GM23338 (cell line): ENCODE data around the gene ASIC3. TPM values are rescaled to one million over a fixed set of nuclear protein-coding genes. Genes with fewer than 3 reads are reported as not detected.

ENCODE experiments used
- ATAC-seq: fragments of 200-7000 bp; cut with Tn5 transposase; 3 replicates; pipeline ENCODE4 v1.9.1; 2020
- DNase-seq: peaks from one replicate; pipeline ENCODE4 v3.0.0-alpha.2; 2015; ENCODE audit warnings: low spot score
- H2AFZ ChIP-seq: fragments of 200-600 bp; sonication (generic); 2 replicates; pipeline ENCODE4 v1.8.0; 2016; ENCODE audit warnings: antibody characterized with exemption, mild to moderate bottlenecking, moderate library complexity
- H3F3A ChIP-seq: fragments of 200-600 bp; sonication (generic); replicated peaks from 2 replicates; pipeline ENCODE4 v1.8.0; 2017; ENCODE audit warnings: antibody characterized with exemption, mixed run types, low read depth
- H3K27ac ChIP-seq: fragments of 200-600 bp; sonication (generic); 2 replicates; pipeline ENCODE4 v1.6.1; 2016; ENCODE audit warnings: low read depth
- H3K27me3 ChIP-seq: fragments of 200-600 bp; sonication (generic); 2 replicates; pipeline ENCODE4 v1.8.0; 2016; ENCODE audit warnings: mild to moderate bottlenecking, mixed run types, moderate library complexity; ENCODE audit not compliant: insufficient read depth
- H3K36me3 ChIP-seq: fragments of 200-600 bp; sonication (generic); 2 replicates; pipeline ENCODE4 v1.8.0; 2016; ENCODE audit warnings: mild to moderate bottlenecking; ENCODE audit not compliant: insufficient read depth
- H3K4me1 ChIP-seq: fragments of 200-600 bp; sonication (generic); 2 replicates; pipeline ENCODE4 v1.8.0; 2016; ENCODE audit warnings: mild to moderate bottlenecking, moderate library complexity; ENCODE audit not compliant: insufficient read depth
- H3K4me2 ChIP-seq: fragments of 200-600 bp; sonication (generic); 2 replicates; pipeline ENCODE4 v1.7.1; 2017; ENCODE audit warnings: mixed run types
- H3K4me3 ChIP-seq: fragments of 200-600 bp; sonication (generic); 2 replicates; pipeline ENCODE4 v1.6.1; 2016; ENCODE audit warnings: mixed run types
- H3K79me2 ChIP-seq: fragments of 200-600 bp; sonication (generic); replicated peaks from 2 replicates; pipeline ENCODE4 v1.8.0; 2017; ENCODE audit warnings: mild to moderate bottlenecking; ENCODE audit not compliant: insufficient read depth
- H3K9me2 ChIP-seq: fragments of 200-600 bp; sonication (generic); 2 replicates; pipeline ENCODE4 v1.8.0; 2017; ENCODE audit not compliant: insufficient read depth
- H4K20me1 ChIP-seq: fragments of 200-600 bp; sonication (generic); replicated peaks from 2 replicates; pipeline ENCODE4 v1.8.0; 2017; ENCODE audit warnings: mild to moderate bottlenecking; ENCODE audit not compliant: insufficient read depth
- H3K27ac Mint-ChIP-seq: 2 replicates; pipeline ENCODE4 v1.8.0; 2020; ENCODE audit warnings: inconsistent platforms, mild to moderate bottlenecking, moderate library complexity, mixed read lengths
- H3K27me3 Mint-ChIP-seq: 3 replicates; pipeline ENCODE4 v1.8.0; 2022; ENCODE audit warnings: low read depth, mild to moderate bottlenecking, moderate library complexity, mixed read lengths, inconsistent platforms; ENCODE audit not compliant: insufficient read depth, poor library complexity
- H3K36me3 Mint-ChIP-seq: 3 replicates; pipeline ENCODE4 v1.8.0; 2021; ENCODE audit warnings: low read depth, mild to moderate bottlenecking, inconsistent platforms, moderate library complexity, mixed read lengths
- H3K4me1 Mint-ChIP-seq: 3 replicates; pipeline ENCODE4 v1.8.0; 2020; ENCODE audit warnings: mild to moderate bottlenecking, inconsistent platforms, mixed read lengths
- H3K4me3 Mint-ChIP-seq: 3 replicates; pipeline ENCODE4 v1.8.0; 2021; ENCODE audit warnings: moderate library complexity, mild to moderate bottlenecking, inconsistent platforms, mixed read lengths
- H3K9me3 Mint-ChIP-seq: 3 replicates; pipeline ENCODE4 v1.8.0; 2020; ENCODE audit warnings: moderate library complexity, mild to moderate bottlenecking, inconsistent platforms, mixed read lengths
- CTCF ChIP-seq, 2 experiments: fragments of 200-600 bp in 1 of 2; sonication (generic) in 1 of 2; conservative IDR thresholded peaks; 2 replicates each; pipeline versions ENCODE4 v1.5.1 to v1.6.1; 2016 to 2017; ENCODE audit warnings: antibody characterized with exemption in 2 of 2, low read depth in 2 of 2, mild to moderate bottlenecking in 2 of 2, moderate library complexity in 1 of 2
- ETS1 ChIP-seq: IDR thresholded peaks from 2 replicates; pipeline ENCODE4 v1.6.1; 2016; ENCODE audit warnings: antibody characterized with exemption
- EZH2 ChIP-seq: fragments of 200-600 bp; sonication (generic); IDR thresholded peaks from one replicate; pipeline ENCODE4 v1.8.0; 2017; ENCODE audit warnings: antibody characterized with exemption, mild to moderate bottlenecking, low read depth; ENCODE audit not compliant: unreplicated experiment
- EZH2phosphoT487 ChIP-seq: fragments of 200-600 bp; sonication (generic); IDR thresholded peaks from one replicate; pipeline ENCODE4 v1.8.1; 2018; ENCODE audit warnings: antibody characterized with exemption; ENCODE audit not compliant: unreplicated experiment
- JUNB ChIP-seq: IDR thresholded peaks from one replicate; pipeline ENCODE4 v1.6.1; 2016; ENCODE audit warnings: antibody characterized with exemption; ENCODE audit not compliant: unreplicated experiment
- NANOG ChIP-seq: IDR thresholded peaks from 2 replicates; pipeline ENCODE4 v1.6.1; 2016; ENCODE audit warnings: antibody characterized with exemption, borderline replicate concordance
- POLR2AphosphoS5 ChIP-seq: IDR thresholded peaks from 2 replicates; pipeline ENCODE4 v1.6.1; 2016; ENCODE audit warnings: antibody characterized with exemption, low read depth
- REST ChIP-seq: IDR thresholded peaks from one replicate; pipeline ENCODE4 v1.6.1; 2018; ENCODE audit warnings: antibody characterized with exemption; ENCODE audit not compliant: unreplicated experiment
- STAT1 ChIP-seq: IDR thresholded peaks from one replicate; pipeline ENCODE4 v1.6.1; 2016; ENCODE audit warnings: antibody characterized with exemption; ENCODE audit not compliant: unreplicated experiment
- ZNF114 ChIP-seq: fragments of 250-450 bp; sonication (Bioruptor Pico); IDR thresholded peaks from 2 replicates; pipeline ENCODE4 v1.5.0; 2020; ENCODE audit warnings: mild to moderate bottlenecking, moderate library complexity
- ZNF331 ChIP-seq: fragments of 250-450 bp; sonication (Bioruptor Pico); IDR thresholded peaks from 2 replicates; pipeline ENCODE4 v1.5.0; 2020; ENCODE audit warnings: low read depth, mild to moderate bottlenecking, moderate library complexity
- long read RNA-seq: library from polyadenylated mRNA; unstranded; transcript quantifications from one replicate; pipeline ENCODE4 v2.0.0, GENCODE V29; 2020; ENCODE audit not compliant: unreplicated experiment
- polyA plus RNA-seq: library from polyadenylated mRNA; unstranded; fragments of >200 nt; fragmentation: Nextera tagmentation; extraction: Ambion mirVana; gene quantifications from 2 replicates; pipeline ENCODE4 v1.2.1, GENCODE V29; 2016
- total RNA-seq: library from RNA; depleted of rRNA; stranded (reverse); fragments of >200 nt; shearing (Covaris generic); gene quantifications from 2 replicates; pipeline ENCODE4 v1.2.3, GENCODE V29; 2014; rRNA removed

Gene ASIC3
- total RNA-seq: 0.54 and 0.90 TPM in 2 replicates
- 0.87 and 1.4 TPM in 2 replicates for polyA plus RNA-seq
- long read RNA-seq: 0 reads

- no peaks in the 10 kb centered on the region for H3K36me3 ChIP-seq
- Mint-ChIP-seq H3K4me3 (no peak within 1 kb of the TSS), H3K4me1 (peaks cover 9% of the 10 kb centered on the region), H3K27me3 (peaks cover 26% of the 10 kb centered on the region), H3K27ac (no peak within 1 kb of the TSS), H3K9me3 (no peaks in the 10 kb centered on the region), H3K36me3 (no peaks in the 10 kb centered on the region)
- no peaks in the 10 kb centered on the region for H3K9me2 ChIP-seq
- H3K27me3 ChIP-seq: peaks cover 22% of the 10 kb centered on the region
- DNase-seq: no peak
- H3K4me1 ChIP-seq: no peaks in the 10 kb centered on the region
- no peak within 1 kb of the TSS for H3K4me2 ChIP-seq
- ATAC-seq: no peak
- no peaks in the 10 kb centered on the region for H4K20me1 ChIP-seq
- no peaks in the 10 kb centered on the region for H3F3A ChIP-seq
- no peaks in the 10 kb centered on the region for H3K79me2 ChIP-seq
- H3K4me3 ChIP-seq: no peak within 1 kb of the TSS
- H3K27ac ChIP-seq: no peak within 1 kb of the TSS
- no peak within 1 kb of the TSS for H2AFZ ChIP-seq
- TF ChIP-seq REST (no peak), CTCF (conservative IDR thresholded peaks at IDR 0.05; ENCODE audit: low read depth in 2 of 2) (no peak), STAT1 (no peak), JUNB (no peak), EZH2 (no peak), NANOG (no peak), EZH2phosphoT487 (no peak), ETS1 (no peak), ZNF331 (no peak), ZNF114 (CRISPR knock-in tag) (no peak), POLR2AphosphoS5 (no peak)
Observed at GRCh38 chr7:151047976-151048815, at the start of gene ASIC3. Gene ASIC3, plus strand, starts transcription at chr7:151048531. Its CDS starts 355 bp downstream, at chr7:151048886.
